ENCODE measurements around the gene COL6A5.

DNA sequence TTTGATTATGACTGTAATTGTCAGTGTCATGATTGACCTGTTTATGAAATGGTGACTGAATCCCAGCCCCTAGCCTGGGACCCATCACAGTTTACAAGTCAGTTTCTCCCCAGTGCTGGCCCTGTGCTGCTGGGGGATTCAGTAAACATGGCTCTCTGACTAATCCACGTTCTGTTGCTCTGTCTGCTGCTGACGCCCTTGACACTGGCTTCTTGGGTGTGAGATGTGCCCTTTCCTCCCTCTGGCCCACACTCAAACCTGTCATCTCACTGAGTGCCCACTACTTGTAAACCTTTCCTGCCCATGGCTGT is 84.2 kb downstream of the COL6A5 start:
- TF ChIP-seq, protein P1, sequence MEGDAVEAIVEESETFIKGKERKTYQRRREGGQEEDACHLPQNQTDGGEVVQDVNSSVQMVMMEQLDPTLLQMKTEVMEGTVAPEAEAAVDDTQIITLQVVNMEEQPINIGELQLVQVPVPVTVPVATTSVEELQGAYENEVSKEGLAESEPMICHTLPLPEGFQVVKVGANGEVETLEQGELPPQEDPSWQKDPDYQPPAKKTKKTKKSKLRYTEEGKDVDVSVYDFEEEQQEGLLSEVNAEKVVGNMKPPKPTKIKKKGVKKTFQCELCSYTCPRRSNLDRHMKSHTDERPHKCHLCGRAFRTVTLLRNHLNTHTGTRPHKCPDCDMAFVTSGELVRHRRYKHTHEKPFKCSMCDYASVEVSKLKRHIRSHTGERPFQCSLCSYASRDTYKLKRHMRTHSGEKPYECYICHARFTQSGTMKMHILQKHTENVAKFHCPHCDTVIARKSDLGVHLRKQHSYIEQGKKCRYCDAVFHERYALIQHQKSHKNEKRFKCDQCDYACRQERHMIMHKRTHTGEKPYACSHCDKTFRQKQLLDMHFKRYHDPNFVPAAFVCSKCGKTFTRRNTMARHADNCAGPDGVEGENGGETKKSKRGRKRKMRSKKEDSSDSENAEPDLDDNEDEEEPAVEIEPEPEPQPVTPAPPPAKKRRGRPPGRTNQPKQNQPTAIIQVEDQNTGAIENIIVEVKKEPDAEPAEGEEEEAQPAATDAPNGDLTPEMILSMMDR (IDR thresholded peaks at IDR 0.05 in 8 of 11, conservative IDR thresholded peaks at IDR 0.05 in 3 of 11): no peak
- TF ChIP-seq POLR2AphosphoS5 (IDR thresholded peaks at IDR 0.05) (no peak), POLR2A (IDR thresholded peaks at IDR 0.05) (no peak)

Data from spleen (tissue), 7 donors.